ENCODE results near the gene ZCCHC17.
"Not testable (repeated sequence)": the region's sequence is repeated elsewhere in the genome, so short reads cannot be mapped to it uniquely, and the experiment has no call there.

ZCCHC17 gene

DNA sequence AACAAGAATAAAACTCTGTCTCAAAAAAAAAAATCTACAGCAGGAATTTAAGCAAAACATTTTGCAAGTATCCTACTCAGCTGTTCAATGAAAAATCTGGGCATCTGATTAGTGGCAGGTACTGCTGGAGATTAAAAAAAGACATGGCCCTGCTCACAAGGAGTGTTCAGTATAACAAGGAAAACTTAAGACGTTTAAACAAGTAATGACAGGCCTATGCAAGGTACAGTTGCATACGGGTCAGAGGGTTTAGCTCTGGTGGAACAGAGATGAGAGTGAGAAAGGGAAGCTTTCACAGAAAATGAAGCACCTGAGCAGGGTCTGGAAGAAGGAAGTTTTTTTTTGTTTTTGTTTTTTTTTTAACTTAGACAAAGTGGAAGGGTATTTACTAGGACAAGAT, 23.2 kb upstream of the ZCCHC17 start:
- Histone ChIP-seq H3K18ac (ENCODE audit: low read depth in 1 of 2, low read length in 2 of 2) (no peak overlapping the region), H2BK15ac (ENCODE audit: low read depth, poor library complexity, severe bottlenecking) (no peak overlapping the region), H3K36me3 (ENCODE audit: control insufficient read depth in 1 of 2, insufficient read depth in 2 of 2, low read depth in 1 of 2, low read length in 2 of 2) (peaks cover 17 to 88% of the 10 kb centered on the region in 2 experiments), H3K79me1 (replicated peaks; ENCODE audit: low read length, poor library complexity, severe bottlenecking) (peaks cover 25% of the 10 kb centered on the region), H4K8ac (ENCODE audit: low read length) (no peak overlapping the region), H3K4me3 (ENCODE audit: insufficient read depth in 1 of 2, low read depth in 1 of 2, low read length in 2 of 2) (no peak overlapping the region), H4K91ac (ENCODE audit: low read length) (no peak overlapping the region), H2AK5ac (ENCODE audit: low read length, severe bottlenecking) (no peak overlapping the region), H3K23ac (ENCODE audit: low read length in 2 of 2) (no peak overlapping the region), H3K4ac (ENCODE audit: low read depth in 1 of 2, low read length in 2 of 2) (no peak overlapping the region), H2BK120ac (ENCODE audit: low read depth, low read length) (no peak overlapping the region), H2BK12ac (ENCODE audit: low read length in 2 of 2) (no peak overlapping the region), H3K9ac (ENCODE audit: low read length) (no peak overlapping the region), H3K9me3 (ENCODE audit: control insufficient read depth, low read length) (no peaks in the 10 kb centered on the region), H3K27me3 (ENCODE audit: control insufficient read depth in 1 of 2, insufficient read depth in 1 of 2, low read length in 2 of 2) (no peaks in the 10 kb centered on the region), H3K4me2 (ENCODE audit: low read length, poor library complexity, severe bottlenecking) (no peak overlapping the region), H3K14ac (ENCODE audit: low read length in 2 of 2) (no peak overlapping the region), H3K4me1 (ENCODE audit: control insufficient read depth, insufficient read depth, low read depth, low read length) (no peaks in the 10 kb centered on the region), H3K27ac (ENCODE audit: low read length, poor library complexity, severe bottlenecking) (no peak overlapping the region), H2AFZ (ENCODE audit: low read depth, low read length) (no peak overlapping the region), H2BK5ac (ENCODE audit: low read depth, low read length, poor library complexity, severe bottlenecking) (no peak overlapping the region)
- WGBS, result 92% methylated on average over 2 of the region's 2 CpGs
- no peak for DNase-seq

GRCh38 chr1:31282426-31282825, 14.4 kb upstream of the ZCCHC17 start:
- not testable (repeated sequence) for H2AFZ ChIP-seq (ENCODE audit: low read depth, low read length); H3K23ac ChIP-seq (ENCODE audit: low read length in 2 of 2); H3K4ac ChIP-seq (ENCODE audit: low read depth in 1 of 2, low read length in 2 of 2); H3K4me3 ChIP-seq (ENCODE audit: insufficient read depth in 1 of 2, low read depth in 1 of 2, low read length in 2 of 2); H2BK120ac ChIP-seq (ENCODE audit: low read depth, low read length); H2BK15ac ChIP-seq (ENCODE audit: low read depth, poor library complexity, severe bottlenecking); H2BK5ac ChIP-seq (ENCODE audit: low read depth, low read length, poor library complexity, severe bottlenecking); H3K27me3 ChIP-seq (ENCODE audit: control insufficient read depth in 1 of 2, insufficient read depth in 1 of 2, low read length in 2 of 2); H3K14ac ChIP-seq (ENCODE audit: low read length in 2 of 2); H4K91ac ChIP-seq (ENCODE audit: low read length); H3K9ac ChIP-seq (ENCODE audit: low read length); H2AK5ac ChIP-seq (ENCODE audit: low read length, severe bottlenecking); H4K8ac ChIP-seq (ENCODE audit: low read length); H2BK12ac ChIP-seq (ENCODE audit: low read length in 2 of 2); H3K4me2 ChIP-seq (ENCODE audit: low read length, poor library complexity, severe bottlenecking); H3K4me1 ChIP-seq (ENCODE audit: control insufficient read depth, insufficient read depth, low read depth, low read length); H3K27ac ChIP-seq (ENCODE audit: low read length, poor library complexity, severe bottlenecking); H3K18ac ChIP-seq (ENCODE audit: low read depth in 1 of 2, low read length in 2 of 2); DNase-seq; H3K9me3 ChIP-seq (ENCODE audit: control insufficient read depth, low read length)
- Histone ChIP-seq H3K79me1 (replicated peaks; ENCODE audit: low read length, poor library complexity, severe bottlenecking) (peaks cover 28% of the 10 kb centered on the region), H3K36me3 (ENCODE audit: control insufficient read depth in 1 of 2, insufficient read depth in 2 of 2, low read depth in 1 of 2, low read length in 2 of 2) (peaks cover 28 to 91% of the 10 kb centered on the region in 2 experiments)
- WGBS, result 98% methylated on average over 9 of the region's 9 CpGs

DNA sequence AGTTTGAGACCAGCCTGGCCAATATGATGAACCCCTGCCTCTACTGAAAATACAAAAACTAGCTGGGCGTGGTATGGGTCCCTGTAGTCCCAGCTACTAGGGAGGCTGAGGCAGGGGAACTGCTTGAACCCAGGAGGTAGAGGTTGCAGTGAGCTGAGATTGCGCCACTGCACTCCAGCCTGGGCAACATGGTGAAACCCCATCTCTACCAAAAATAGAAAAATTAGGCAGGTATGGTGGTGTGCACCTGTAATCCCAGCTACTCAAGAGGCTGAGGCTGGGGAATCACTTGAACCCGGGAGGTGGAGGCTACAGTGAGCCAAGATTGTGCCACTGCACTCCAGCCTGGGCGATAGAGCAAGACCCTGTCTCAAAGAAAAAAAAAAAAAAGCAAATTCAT, 9.0 kb upstream of the ZCCHC17 start:
- H2AFZ ChIP-seq (ENCODE audit: low read depth, low read length), result not testable (repeated sequence)
- 100% methylated on average over 1 of the region's 4 CpGs for WGBS

GRCh38 chr1:31289021-31289420, 7.8 kb upstream of the ZCCHC17 start:
- 100% methylated on average over 2 of the region's 4 CpGs for WGBS
- no peak overlapping the region for H3K23ac ChIP-seq (ENCODE audit: low read length in 2 of 2)
- H2BK15ac ChIP-seq (ENCODE audit: low read depth, poor library complexity, severe bottlenecking), result no peak overlapping the region
- H2BK5ac ChIP-seq (ENCODE audit: low read depth, low read length, poor library complexity, severe bottlenecking), result no peak overlapping the region
- no peak overlapping the region for H3K27ac ChIP-seq (ENCODE audit: low read length, poor library complexity, severe bottlenecking)
- no peak for DNase-seq
- H3K36me3 ChIP-seq (ENCODE audit: control insufficient read depth in 1 of 2, insufficient read depth in 2 of 2, low read depth in 1 of 2, low read length in 2 of 2), result peaks cover 33 to 86% of the 10 kb centered on the region in 2 experiments
- no peak overlapping the region for H3K4ac ChIP-seq (ENCODE audit: low read depth in 1 of 2, low read length in 2 of 2)
- no peak overlapping the region for H3K4me2 ChIP-seq (ENCODE audit: low read length, poor library complexity, severe bottlenecking)
- no peak overlapping the region for H4K91ac ChIP-seq (ENCODE audit: low read length)
- H3K18ac ChIP-seq (ENCODE audit: low read depth in 1 of 2, low read length in 2 of 2), result no peak overlapping the region
- no peak overlapping the region for H2AK5ac ChIP-seq (ENCODE audit: low read length, severe bottlenecking)
- peaks cover 26% of the 10 kb centered on the region for H3K79me1 ChIP-seq (replicated peaks; ENCODE audit: low read length, poor library complexity, severe bottlenecking)
- no peak overlapping the region for H3K14ac ChIP-seq (ENCODE audit: low read length in 2 of 2)
- no peak overlapping the region for H4K8ac ChIP-seq (ENCODE audit: low read length)
- H3K4me3 ChIP-seq (ENCODE audit: insufficient read depth in 1 of 2, low read depth in 1 of 2, low read length in 2 of 2), result no peak overlapping the region
- H2BK120ac ChIP-seq (ENCODE audit: low read depth, low read length), result no peak overlapping the region
- no peaks in the 10 kb centered on the region for H3K4me1 ChIP-seq (ENCODE audit: control insufficient read depth, insufficient read depth, low read depth, low read length)
- no peak overlapping the region for H2AFZ ChIP-seq (ENCODE audit: low read depth, low read length)
- no peak overlapping the region for H2BK12ac ChIP-seq (ENCODE audit: low read length in 2 of 2)
- no peaks in the 10 kb centered on the region for H3K27me3 ChIP-seq (ENCODE audit: control insufficient read depth in 1 of 2, insufficient read depth in 1 of 2, low read length in 2 of 2)
- H3K9me3 ChIP-seq (ENCODE audit: control insufficient read depth, low read length), result no peaks in the 10 kb centered on the region
- no peak overlapping the region for H3K9ac ChIP-seq (ENCODE audit: low read length)

More for the DNA sequence above, 9.0 kb upstream of the ZCCHC17 start:
- not testable (repeated sequence) for H4K8ac ChIP-seq (ENCODE audit: low read length); H3K4me3 ChIP-seq (ENCODE audit: insufficient read depth in 1 of 2, low read depth in 1 of 2, low read length in 2 of 2); H3K4me2 ChIP-seq (ENCODE audit: low read length, poor library complexity, severe bottlenecking); H3K9me3 ChIP-seq (ENCODE audit: control insufficient read depth, low read length); H2AK5ac ChIP-seq (ENCODE audit: low read length, severe bottlenecking); H4K91ac ChIP-seq (ENCODE audit: low read length); H2BK5ac ChIP-seq (ENCODE audit: low read depth, low read length, poor library complexity, severe bottlenecking); H2BK15ac ChIP-seq (ENCODE audit: low read depth, poor library complexity, severe bottlenecking); DNase-seq; H2BK120ac ChIP-seq (ENCODE audit: low read depth, low read length); H3K14ac ChIP-seq (ENCODE audit: low read length in 2 of 2); H3K27me3 ChIP-seq (ENCODE audit: control insufficient read depth in 1 of 2, insufficient read depth in 1 of 2, low read length in 2 of 2); H3K4me1 ChIP-seq (ENCODE audit: control insufficient read depth, insufficient read depth, low read depth, low read length); H3K9ac ChIP-seq (ENCODE audit: low read length); H3K27ac ChIP-seq (ENCODE audit: low read length, poor library complexity, severe bottlenecking); H3K18ac ChIP-seq (ENCODE audit: low read depth in 1 of 2, low read length in 2 of 2); H2BK12ac ChIP-seq (ENCODE audit: low read length in 2 of 2); H3K4ac ChIP-seq (ENCODE audit: low read depth in 1 of 2, low read length in 2 of 2); H3K23ac ChIP-seq (ENCODE audit: low read length in 2 of 2)
- Histone ChIP-seq H3K36me3 (ENCODE audit: control insufficient read depth in 1 of 2, insufficient read depth in 2 of 2, low read depth in 1 of 2, low read length in 2 of 2) (peaks cover 38 to 87% of the 10 kb centered on the region in 2 experiments), H3K79me1 (replicated peaks; ENCODE audit: low read length, poor library complexity, severe bottlenecking) (peaks cover 28% of the 10 kb centered on the region)

Measured in mesenchymal stem cell (in vitro differentiated cells and primary cell).